Fibroblast of upper back skin (primary cell): Measurements from ENCODE around the gene ESYT2.

Experiments used
- DNase-seq: peaks from one replicate; pipeline ENCODE4 v3.0.0-alpha.2; 2013

The ESYT2 gene

DNA sequence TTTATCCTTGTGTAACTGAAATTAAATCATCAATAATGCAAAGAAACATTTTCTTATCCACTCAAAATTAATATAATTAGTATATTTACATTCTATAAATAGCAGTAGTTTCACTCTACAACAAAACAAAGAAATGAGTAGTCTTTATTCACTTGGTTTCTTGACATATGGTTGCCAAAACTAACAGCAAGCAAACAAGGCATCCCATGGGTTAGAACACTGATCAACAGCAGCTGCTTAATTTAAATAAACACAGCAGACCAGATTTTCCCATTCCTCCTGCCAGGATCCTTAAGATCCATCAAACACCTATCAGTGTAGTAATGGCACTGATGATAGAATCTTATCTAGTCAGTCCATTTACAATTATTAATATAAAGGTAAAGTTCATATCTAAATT lies 146.9 kb downstream of the ESYT2 start:
- DNase-seq, result no peak
